ENCODE data around the gene USP6NL.
"Not testable (repeated sequence)": the region's sequence is repeated elsewhere in the genome, so short reads cannot be mapped to it uniquely, and the experiment has no call there.

Gene USP6NL

DNA sequence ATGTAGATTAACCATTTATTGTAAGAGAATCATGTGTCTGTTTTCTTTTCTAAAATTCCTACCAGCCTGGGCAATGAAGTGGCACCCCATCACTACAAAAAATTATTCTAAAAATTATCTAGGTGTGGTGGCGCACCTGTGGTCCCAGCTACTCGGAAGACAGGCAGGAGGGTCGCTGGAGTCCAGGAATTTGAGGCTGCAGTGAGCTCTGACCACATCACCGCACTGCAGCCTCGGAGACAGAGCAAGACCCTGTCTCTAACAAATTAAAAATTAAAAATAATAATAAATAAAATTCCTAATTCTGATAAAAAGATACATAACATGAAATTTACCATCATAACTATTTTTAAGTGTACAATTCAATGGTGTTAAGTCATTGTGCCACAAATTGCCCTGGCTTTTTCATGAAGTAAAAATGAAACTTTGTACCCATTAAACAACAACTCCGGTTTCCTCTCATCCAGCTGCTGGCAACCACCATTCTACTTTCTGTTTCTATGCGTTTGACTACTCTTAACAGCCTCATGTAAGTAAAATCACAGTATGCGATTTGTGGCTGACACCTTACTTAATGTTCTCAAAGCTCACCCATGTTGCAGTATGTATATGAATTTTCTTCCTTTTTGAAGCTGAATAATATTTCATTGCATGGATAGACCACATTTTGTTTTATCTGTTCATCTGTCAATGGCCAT lies 20.6 kb upstream of the USP6NL start:
- TF ChIP-seq, protein P1, sequence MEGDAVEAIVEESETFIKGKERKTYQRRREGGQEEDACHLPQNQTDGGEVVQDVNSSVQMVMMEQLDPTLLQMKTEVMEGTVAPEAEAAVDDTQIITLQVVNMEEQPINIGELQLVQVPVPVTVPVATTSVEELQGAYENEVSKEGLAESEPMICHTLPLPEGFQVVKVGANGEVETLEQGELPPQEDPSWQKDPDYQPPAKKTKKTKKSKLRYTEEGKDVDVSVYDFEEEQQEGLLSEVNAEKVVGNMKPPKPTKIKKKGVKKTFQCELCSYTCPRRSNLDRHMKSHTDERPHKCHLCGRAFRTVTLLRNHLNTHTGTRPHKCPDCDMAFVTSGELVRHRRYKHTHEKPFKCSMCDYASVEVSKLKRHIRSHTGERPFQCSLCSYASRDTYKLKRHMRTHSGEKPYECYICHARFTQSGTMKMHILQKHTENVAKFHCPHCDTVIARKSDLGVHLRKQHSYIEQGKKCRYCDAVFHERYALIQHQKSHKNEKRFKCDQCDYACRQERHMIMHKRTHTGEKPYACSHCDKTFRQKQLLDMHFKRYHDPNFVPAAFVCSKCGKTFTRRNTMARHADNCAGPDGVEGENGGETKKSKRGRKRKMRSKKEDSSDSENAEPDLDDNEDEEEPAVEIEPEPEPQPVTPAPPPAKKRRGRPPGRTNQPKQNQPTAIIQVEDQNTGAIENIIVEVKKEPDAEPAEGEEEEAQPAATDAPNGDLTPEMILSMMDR (IDR thresholded peaks at IDR 0.05): no peak
- Histone ChIP-seq H3K79me2 (no peaks in the 10 kb centered on the region), H3K4me2 (ENCODE audit: low read length) (no peak overlapping the region), H3K36me3 (ENCODE audit: control insufficient read depth, insufficient read depth, low read length) (no peaks in the 10 kb centered on the region), H3K9me3 (ENCODE audit: control insufficient read depth, low read length) (no peaks in the 10 kb centered on the region), H3K9ac (no peak overlapping the region), H3K27me3 (ENCODE audit: control insufficient read depth, insufficient read depth, low read length) (no peaks in the 10 kb centered on the region), H3K4me1 (no peaks in the 10 kb centered on the region), H2AFZ (no peak overlapping the region), H3K27ac (no peak overlapping the region), H3K4me3 (ENCODE audit: low read depth, low read length) (no peak overlapping the region)

DNA sequence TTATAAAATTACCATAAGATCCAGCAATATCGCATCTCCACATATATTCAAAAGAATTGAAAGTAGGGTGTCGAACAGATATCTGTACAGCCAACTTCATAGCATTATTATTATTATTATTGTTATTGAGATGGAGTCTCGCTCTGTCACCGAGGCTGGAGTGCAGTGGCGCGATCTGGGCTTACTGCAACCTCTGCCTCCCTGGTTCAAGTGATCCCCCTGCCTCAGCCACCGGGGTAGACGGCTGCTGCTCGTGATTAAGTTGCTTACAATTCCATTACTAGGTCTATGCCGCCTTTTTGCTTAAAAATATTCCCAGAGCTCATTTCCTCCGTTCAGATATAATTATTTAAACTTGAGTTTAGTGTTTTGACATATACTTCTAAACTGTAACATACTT lies 19.8 kb upstream of the USP6NL start:
- no peaks in the 10 kb centered on the region for H3K79me2 ChIP-seq
- H3K27ac ChIP-seq: no peak overlapping the region
- H3K4me3 ChIP-seq (ENCODE audit: low read depth, low read length): no peak overlapping the region
- no peak overlapping the region for H3K4me2 ChIP-seq (ENCODE audit: low read length)
- no peaks in the 10 kb centered on the region for H3K36me3 ChIP-seq (ENCODE audit: control insufficient read depth, insufficient read depth, low read length)
- H3K9ac ChIP-seq: no peak overlapping the region
- H3K27me3 ChIP-seq (ENCODE audit: control insufficient read depth, insufficient read depth, low read length): no peaks in the 10 kb centered on the region
- H2AFZ ChIP-seq: no peak overlapping the region
- H3K9me3 ChIP-seq (ENCODE audit: control insufficient read depth, low read length): no peaks in the 10 kb centered on the region
- TF ChIP-seq, protein P1 (IDR thresholded peaks at IDR 0.05): no peak
- no peaks in the 10 kb centered on the region for H3K4me1 ChIP-seq

DNA sequence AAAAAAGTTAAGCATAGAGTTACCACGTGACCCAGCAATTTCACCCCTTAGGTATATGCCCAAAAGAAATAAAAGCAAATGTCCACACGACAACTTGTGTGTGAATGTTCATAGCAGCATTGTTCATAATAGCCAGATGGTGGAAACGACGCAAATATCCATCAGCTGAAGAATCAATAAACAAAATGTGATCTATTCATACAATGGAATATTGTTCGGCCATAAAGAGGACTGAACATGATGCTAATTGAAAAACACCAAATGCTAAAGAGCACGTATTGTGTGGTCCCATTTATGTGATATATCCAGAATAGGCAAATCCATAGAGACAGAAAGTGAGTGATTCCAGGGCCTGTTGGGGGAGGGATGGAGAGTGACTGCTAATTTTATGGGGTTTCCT lies 18.3 kb upstream of the USP6NL start:
- H2AFZ ChIP-seq: no peak overlapping the region
- no peaks in the 10 kb centered on the region for H3K27me3 ChIP-seq (ENCODE audit: control insufficient read depth, insufficient read depth, low read length)
- H3K4me1 ChIP-seq: no peaks in the 10 kb centered on the region
- H3K36me3 ChIP-seq (ENCODE audit: control insufficient read depth, insufficient read depth, low read length): no peaks in the 10 kb centered on the region
- no peaks in the 10 kb centered on the region for H3K79me2 ChIP-seq
- H3K4me2 ChIP-seq (ENCODE audit: low read length): no peak overlapping the region
- H3K27ac ChIP-seq: no peak overlapping the region
- H3K9me3 ChIP-seq (ENCODE audit: control insufficient read depth, low read length): no peaks in the 10 kb centered on the region
- TF ChIP-seq, protein P1 (IDR thresholded peaks at IDR 0.05): no peak
- H3K9ac ChIP-seq: no peak overlapping the region
- no peak overlapping the region for H3K4me3 ChIP-seq (ENCODE audit: low read depth, low read length)

DNA sequence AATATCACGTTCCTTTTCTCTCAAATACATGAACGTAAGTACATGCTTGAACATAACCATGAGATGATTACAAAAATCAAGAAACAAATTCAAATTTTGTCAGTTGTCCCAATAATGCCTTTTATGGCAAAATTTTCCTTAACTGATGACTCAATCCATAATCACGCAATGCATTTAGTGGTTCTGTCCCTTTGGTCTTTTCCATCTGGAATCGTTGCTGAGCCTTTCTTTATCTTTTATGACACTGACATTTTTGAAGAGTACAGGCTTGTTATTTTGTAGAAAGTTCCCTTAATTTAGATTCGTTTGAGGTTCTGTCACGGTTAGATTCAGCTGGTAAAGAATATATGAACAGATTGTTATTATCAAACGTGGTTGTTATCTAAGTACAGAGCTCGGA lies 16.5 kb upstream of the USP6NL start:
- H3K4me2 ChIP-seq (ENCODE audit: low read length); H3K27me3 ChIP-seq (ENCODE audit: control insufficient read depth, insufficient read depth, low read length): not testable (repeated sequence)

DNA sequence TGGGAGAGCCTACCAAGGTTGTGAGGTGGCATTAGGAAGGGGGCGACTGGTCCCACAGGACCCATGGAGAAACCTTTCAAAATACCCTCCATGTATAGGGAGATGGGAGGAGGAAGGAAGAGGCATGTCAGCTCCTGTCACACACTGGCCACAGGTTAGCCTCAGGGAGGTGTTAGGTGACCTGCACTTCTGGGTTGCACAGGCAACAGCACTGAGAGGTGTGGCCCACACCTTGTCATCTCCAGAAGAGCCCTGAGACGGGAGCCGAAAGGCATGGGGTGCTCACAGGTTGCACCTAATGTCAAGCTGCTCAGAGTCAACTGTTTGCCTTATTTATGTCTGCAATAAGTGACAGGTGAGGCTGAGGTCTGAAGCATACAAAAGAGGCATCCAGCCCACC lies 14.6 kb upstream of the USP6NL start:
- Histone ChIP-seq H3K4me3 (ENCODE audit: low read depth, low read length) (no peak overlapping the region), H2AFZ (no peak overlapping the region), H3K4me1 (peaks cover 9% of the 10 kb centered on the region), H3K9me3 (ENCODE audit: control insufficient read depth, low read length) (no peaks in the 10 kb centered on the region), H3K4me2 (ENCODE audit: low read length) (no peak overlapping the region), H3K27ac (no peak overlapping the region), H3K79me2 (no peaks in the 10 kb centered on the region), H3K9ac (no peak overlapping the region), H3K36me3 (ENCODE audit: control insufficient read depth, insufficient read depth, low read length) (no peaks in the 10 kb centered on the region), H3K27me3 (ENCODE audit: control insufficient read depth, insufficient read depth, low read length) (no peaks in the 10 kb centered on the region)
- TF ChIP-seq, protein P1 (IDR thresholded peaks at IDR 0.05): no peak

More for the DNA sequence above, 16.5 kb upstream of the USP6NL start:
- not testable (repeated sequence) for H3K27ac ChIP-seq; H3K4me3 ChIP-seq (ENCODE audit: low read depth, low read length); H3K36me3 ChIP-seq (ENCODE audit: control insufficient read depth, insufficient read depth, low read length); H2AFZ ChIP-seq; H3K4me1 ChIP-seq; H3K9ac ChIP-seq; H3K79me2 ChIP-seq; H3K9me3 ChIP-seq (ENCODE audit: control insufficient read depth, low read length)
